Subcutaneous adipose tissue (tissue), 4 donors: Measurements from ENCODE around the gene B4GALNT1. TPM values are rescaled to one million over a fixed set of nuclear protein-coding genes. Genes with fewer than 3 reads are reported as not detected.

ENCODE experiments used
- total RNA-seq, 4 donors: library from RNA; depleted of rRNA; stranded (reverse); fragments of >200 nt; gene quantifications; one replicate each; pipeline ENCODE4 v1.1.0, GENCODE V29; 2016
- TF ChIP-seq, protein P1 (sequence below): fragments of 450-650 bp; IDR thresholded peaks from one replicate; pipeline ENCODE4 v1.5.1; 2016; ENCODE audit warnings: low read depth, mild to moderate bottlenecking, control low read depth, antibody characterized with exemption, moderate library complexity

The B4GALNT1 gene
- total RNA-seq, 4 donors from 2014 or later: 0.17 to 3.4 (median 0.49) TPM

DNA sequence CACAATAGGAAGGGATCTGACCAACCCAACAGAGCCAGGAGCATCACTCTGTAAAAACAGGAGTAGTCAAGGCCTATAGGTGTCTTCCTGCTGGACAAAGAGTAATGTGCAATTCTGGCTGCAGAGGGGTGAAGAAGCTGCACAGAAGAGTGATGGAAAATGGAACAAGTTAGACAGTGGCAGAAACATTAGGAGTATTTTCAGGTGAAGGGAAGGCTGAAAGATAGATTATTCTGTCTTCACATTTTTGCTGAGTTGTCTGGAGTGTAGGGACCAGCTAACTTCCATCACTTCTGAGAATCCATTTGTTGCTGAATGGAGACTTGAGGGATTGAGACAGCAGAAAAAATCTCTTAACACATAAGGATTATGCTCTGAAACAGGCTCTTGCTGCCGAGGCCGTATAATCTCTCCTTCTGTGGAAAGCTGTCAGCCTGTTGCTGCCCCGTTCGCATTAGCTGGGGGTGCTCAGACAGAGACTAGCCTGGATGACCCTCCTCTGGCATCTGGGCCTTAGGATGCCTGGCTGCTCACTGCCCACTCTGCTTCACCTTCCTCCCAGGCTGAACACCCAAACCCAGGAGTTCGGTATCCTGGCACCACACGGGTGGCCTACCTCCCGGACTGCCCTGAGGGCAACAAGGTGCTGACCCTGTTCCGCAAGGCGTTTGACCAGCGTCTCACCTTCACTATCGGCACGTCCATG lies 24.9 kb downstream of the B4GALNT1 start:
- TF ChIP-seq, protein P1, sequence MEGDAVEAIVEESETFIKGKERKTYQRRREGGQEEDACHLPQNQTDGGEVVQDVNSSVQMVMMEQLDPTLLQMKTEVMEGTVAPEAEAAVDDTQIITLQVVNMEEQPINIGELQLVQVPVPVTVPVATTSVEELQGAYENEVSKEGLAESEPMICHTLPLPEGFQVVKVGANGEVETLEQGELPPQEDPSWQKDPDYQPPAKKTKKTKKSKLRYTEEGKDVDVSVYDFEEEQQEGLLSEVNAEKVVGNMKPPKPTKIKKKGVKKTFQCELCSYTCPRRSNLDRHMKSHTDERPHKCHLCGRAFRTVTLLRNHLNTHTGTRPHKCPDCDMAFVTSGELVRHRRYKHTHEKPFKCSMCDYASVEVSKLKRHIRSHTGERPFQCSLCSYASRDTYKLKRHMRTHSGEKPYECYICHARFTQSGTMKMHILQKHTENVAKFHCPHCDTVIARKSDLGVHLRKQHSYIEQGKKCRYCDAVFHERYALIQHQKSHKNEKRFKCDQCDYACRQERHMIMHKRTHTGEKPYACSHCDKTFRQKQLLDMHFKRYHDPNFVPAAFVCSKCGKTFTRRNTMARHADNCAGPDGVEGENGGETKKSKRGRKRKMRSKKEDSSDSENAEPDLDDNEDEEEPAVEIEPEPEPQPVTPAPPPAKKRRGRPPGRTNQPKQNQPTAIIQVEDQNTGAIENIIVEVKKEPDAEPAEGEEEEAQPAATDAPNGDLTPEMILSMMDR: no peak

DNA sequence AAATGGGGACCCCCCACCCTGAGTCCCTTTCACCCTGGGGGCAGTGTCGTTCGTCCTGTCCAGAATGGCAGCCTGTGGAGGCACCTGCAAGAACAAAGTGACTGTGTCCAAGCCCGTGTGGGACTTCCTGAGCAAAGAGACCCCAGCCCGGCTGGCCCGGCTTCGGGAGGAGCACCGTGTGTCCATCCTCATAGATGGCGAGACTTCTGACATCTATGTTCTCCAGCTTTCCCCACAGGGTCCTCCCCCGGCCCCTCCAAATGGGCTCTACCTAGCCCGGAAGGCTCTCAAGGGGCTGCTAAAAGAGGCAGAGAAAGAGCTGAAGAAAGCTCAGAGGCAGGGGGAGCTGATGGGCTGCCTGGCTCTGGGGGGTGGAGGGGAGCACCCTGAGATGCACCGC lies 26.2 kb downstream of the B4GALNT1 start:
- TF ChIP-seq, protein P1: no peak

DNA sequence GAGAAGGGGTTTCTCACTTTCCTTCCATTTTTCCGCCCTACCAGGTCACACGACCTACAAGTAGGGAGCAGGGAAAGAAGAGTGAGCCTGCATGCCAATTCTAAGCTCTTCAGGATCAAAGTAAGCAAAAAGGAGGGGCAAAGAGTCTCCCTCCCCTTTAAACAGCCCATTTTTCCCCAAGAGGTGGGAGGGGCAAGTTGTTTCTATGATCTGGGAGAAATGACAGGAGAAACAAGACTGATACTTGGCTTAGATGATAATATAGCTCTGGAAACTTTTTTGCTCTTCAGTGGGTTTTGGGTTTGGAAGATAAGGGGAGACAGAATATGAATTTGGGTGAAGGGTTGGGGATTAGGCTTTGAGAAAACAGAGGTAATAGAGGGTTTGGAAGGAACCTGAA lies 26.6 kb downstream of the B4GALNT1 start:
- TF ChIP-seq, protein P1: no peak

DNA sequence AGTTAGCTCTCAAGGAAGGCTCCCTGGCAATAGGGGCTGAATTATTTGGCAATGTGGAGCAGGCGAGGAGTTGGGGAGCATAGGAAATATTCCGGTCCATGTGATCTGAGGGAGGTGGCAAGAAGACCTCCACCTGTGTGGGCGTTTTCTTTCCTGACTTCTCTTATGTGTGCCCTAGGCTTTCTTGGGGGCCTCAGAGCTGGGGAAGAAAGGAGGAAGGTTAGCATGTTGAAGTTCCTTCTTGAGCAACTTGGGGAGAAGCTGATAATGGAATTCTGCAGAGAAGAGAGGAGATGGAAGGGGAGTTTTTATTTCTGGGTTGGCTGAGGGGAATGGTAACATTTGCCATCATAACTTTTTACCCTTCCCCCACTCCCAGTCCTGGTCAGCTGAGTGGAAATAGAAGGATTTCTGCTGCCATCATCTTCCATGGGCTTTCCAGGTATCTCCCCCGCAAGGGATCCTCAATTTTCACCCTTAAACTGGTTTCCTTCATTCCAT lies 27.1 kb downstream of the B4GALNT1 start:
- TF ChIP-seq, protein P1: no peak

DNA sequence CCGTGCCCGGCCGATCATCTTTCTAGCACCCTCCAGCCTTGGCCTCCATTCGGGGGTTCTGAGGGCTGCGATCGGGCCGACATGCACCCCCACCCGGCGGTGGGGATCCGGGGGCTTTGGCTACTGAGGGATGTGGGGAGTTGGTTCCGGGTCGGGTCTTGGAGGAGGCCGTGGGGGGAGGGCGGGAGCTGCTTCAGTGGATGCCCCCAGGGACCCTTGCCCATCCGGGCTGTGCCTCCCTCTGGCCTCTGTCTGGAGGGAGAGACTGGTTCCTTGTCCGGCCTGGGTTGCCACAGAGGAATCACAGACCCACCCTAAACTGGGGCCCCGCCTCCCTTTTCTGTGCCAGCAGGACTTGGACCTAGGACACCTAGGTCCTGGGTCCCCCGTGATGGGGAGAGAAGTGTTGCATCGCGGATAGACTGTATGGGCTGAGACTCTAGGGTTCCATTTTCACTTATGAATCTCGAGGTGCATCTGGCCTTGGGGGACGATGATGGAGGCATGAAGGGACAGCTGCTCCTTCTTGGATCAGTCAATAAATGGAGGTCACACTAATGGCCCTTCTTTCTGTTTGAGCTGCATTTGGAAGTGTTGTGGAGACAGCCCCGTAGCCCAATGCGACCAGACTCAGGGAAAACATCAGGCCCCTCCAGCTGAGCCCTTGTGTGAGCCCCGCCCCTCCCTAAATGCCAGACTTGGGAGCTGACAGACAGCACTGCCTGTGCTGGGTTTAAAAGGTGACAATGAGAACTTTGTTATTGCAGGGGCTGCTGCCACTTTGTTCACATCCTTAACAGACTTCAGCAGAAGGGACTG lies 27.8 kb downstream of the B4GALNT1 start:
- TF ChIP-seq, protein P1: no peak

DNA sequence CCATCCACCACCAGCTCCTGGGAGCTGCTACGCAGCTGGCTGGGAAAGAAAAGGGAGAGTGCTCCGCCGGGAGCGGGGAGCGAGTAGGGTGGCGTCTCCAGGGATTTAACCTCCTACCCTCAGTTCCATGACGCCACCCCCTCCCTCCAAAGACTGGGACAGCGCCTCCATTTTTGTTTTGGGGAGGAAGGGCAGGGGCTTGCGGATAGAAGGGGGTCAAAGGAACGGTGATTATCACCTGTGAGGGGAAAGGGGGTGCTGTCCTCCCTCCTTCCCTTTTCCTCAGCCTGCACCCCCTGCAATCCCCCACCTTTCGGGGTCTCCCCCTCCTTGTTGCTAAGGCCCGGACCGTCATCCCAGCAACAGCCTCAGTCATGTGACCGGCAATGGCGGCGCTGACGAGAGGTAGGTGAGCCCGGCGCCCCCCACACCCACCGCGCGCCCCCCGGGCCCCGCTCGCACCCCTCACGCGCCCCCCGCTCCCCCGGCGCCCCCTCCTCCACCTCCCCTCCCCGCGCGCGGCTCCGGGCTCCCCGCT lies 28.5 kb downstream of the B4GALNT1 start, which contains the start of gene DTX3:
Gene DTX3 (plus strand): TSS at position 371 of the 538 bp plus-strand sequence. CDS start 1,694 bp downstream, outside the sequence.
- TF ChIP-seq, protein P1: no peak
